A549 (cell line): Measurements from ENCODE around the gene KRTAP10-9. TPM values are rescaled to one million over a fixed set of nuclear protein-coding genes. Genes with fewer than 3 reads are reported as not detected.
"Not testable (repeated sequence)": the region's sequence is repeated elsewhere in the genome, so short reads cannot be mapped to it uniquely, and the experiment has no call there.

ENCODE experiments used
- ATAC-seq, 2 experiments: fragments of 200-7000 bp in 1 of 2; fragments of >200 bp in 1 of 2; cut with Nextera tagmentation in 1 of 2; cut with Tn5 transposase in 1 of 2; 3 replicates each; pipeline versions ENCODE4 v1.8.0 to v1.9.1; 2018 to 2020; ENCODE audit warnings: mild to moderate bottlenecking in 1 of 2, moderate library complexity in 1 of 2
- CTCF ChIA-PET: fragments of 300-600 bp; sonication (Branson Sonifier 250); formaldehyde crosslinking; extraction: SDS; loops from one replicate; lab custom pipeline; 2021; ENCODE audit warnings: antibody characterized with exemption, inconsistent platforms; lab: Yijun Ruan, JAX
- POLR2A ChIA-PET: fragments of 350-600 bp; formaldehyde crosslinking; extraction: SDS; loops from one replicate; lab custom pipeline; 2021; ENCODE audit warnings: antibody characterized with exemption, inconsistent platforms; lab: Yijun Ruan, JAX
- DNase-seq, 2 experiments: peaks; one replicate each; pipeline versions ENCODE4 v3.0.0 to v3.0.0-alpha.2; 2011 to 2016; ENCODE audit warnings: low read depth in 1 of 2, low spot score in 1 of 2
- FAIRE-seq: peaks from 2 replicates; lab custom pipeline; 2011; peaks lifted over from hg19 to GRCh38; lab: Jason Lieb, UNC
- H3K27ac ChIP-seq, 2 experiments: fragments of >200 bp; sonication (Bioruptor Twin); formaldehyde crosslinking; 3 replicates each; pipeline ENCODE4 v1.5.1; 2016 to 2017
- H3K4me1 ChIP-seq: fragments of >200 bp; sonication (Bioruptor Twin); formaldehyde crosslinking; 3 replicates; pipeline ENCODE4 v1.6.1; 2016
- H3K4me2 ChIP-seq: fragments of >200 bp; sonication (Bioruptor Twin); formaldehyde crosslinking; 3 replicates; pipeline ENCODE4 v1.6.1; 2016
- H3K4me3 ChIP-seq: fragments of >200 bp; sonication (Bioruptor Twin); formaldehyde crosslinking; 3 replicates; pipeline ENCODE4 v1.5.1; 2016
- H3K9me3 ChIP-seq: fragments of >200 bp; sonication (Bioruptor Twin); formaldehyde crosslinking; 3 replicates; pipeline ENCODE4 v1.6.1; 2016
- ATOH8 ChIP-seq: fragments of 250-450 bp; sonication (Bioruptor Pico); IDR thresholded peaks from 2 replicates; pipeline ENCODE4 v1.5.0; 2020; ENCODE audit warnings: low read depth, mild to moderate bottlenecking, moderate library complexity
- BHLHE40 ChIP-seq: IDR thresholded peaks from 2 replicates; pipeline ENCODE4 v1.6.1; 2012; ENCODE audit warnings: low read depth, low read length, inconsistent platforms
- EHMT2 ChIP-seq: fragments of 200-600 bp; sonication (generic); IDR thresholded peaks from 2 replicates; pipeline ENCODE4 v1.6.1; 2016; ENCODE audit warnings: antibody characterized with exemption, low read depth, mild to moderate bottlenecking, moderate library complexity
- FOSL2 ChIP-seq, 2 experiments: fragments of 450-650 bp in 1 of 2; fragments of >200 bp in 1 of 2; sonication (Bioruptor Twin) in 1 of 2; formaldehyde crosslinking; IDR thresholded peaks; 2 replicates each; pipeline versions ENCODE4 v1.5.0 to v1.6.1; 2016 to 2020; ENCODE audit warnings: mild to moderate bottlenecking in 1 of 2, moderate library complexity in 1 of 2
- GATA3 ChIP-seq: IDR thresholded peaks from 2 replicates; pipeline ENCODE4 v1.6.1; 2012; ENCODE audit warnings: borderline replicate concordance
- HOXA7 ChIP-seq: fragments of 250-450 bp; sonication (Bioruptor Pico); IDR thresholded peaks from 2 replicates; pipeline ENCODE4 v1.5.0; 2020; ENCODE audit warnings: mild to moderate bottlenecking, moderate library complexity
- HOXB5 ChIP-seq: fragments of 250-450 bp; sonication (Bioruptor Pico); IDR thresholded peaks from 2 replicates; pipeline ENCODE4 v1.5.0; 2020; ENCODE audit warnings: mild to moderate bottlenecking, moderate library complexity
- KDM1A ChIP-seq: fragments of 200-600 bp; sonication (generic); IDR thresholded peaks from 2 replicates; pipeline ENCODE4 v1.6.1; 2016; ENCODE audit warnings: low read depth, mild to moderate bottlenecking
- KDM5A ChIP-seq: fragments of 200-600 bp; sonication (generic); IDR thresholded peaks from 2 replicates; pipeline ENCODE4 v1.6.1; 2016; ENCODE audit warnings: antibody characterized with exemption, mild to moderate bottlenecking
- MAFK ChIP-seq: fragments of 450-650 bp; IDR thresholded peaks from 2 replicates; pipeline ENCODE4 v1.6.1; 2014; ENCODE audit not compliant: partially characterized antibody
- MAZ ChIP-seq: fragments of 150-350 bp; IDR thresholded peaks from 2 replicates; pipeline ENCODE4 v1.6.1; 2014; ENCODE audit warnings: antibody characterized with exemption, low read depth, low read length, borderline replicate concordance
- RAD21 ChIP-seq, 2 experiments: fragments of >200 bp in 1 of 2; sonication (Bioruptor Twin) in 1 of 2; formaldehyde crosslinking in 1 of 2; IDR thresholded peaks in 1 of 2; conservative IDR thresholded peaks in 1 of 2; 2 replicates in 1 of 2; 3 replicates in 1 of 2; pipeline ENCODE4 v1.6.1; 2012 to 2018; ENCODE audit warnings: inconsistent platforms in 1 of 2
- SREBF2 ChIP-seq: fragments of 450-650 bp; IDR thresholded peaks from 2 replicates; pipeline ENCODE4 v1.6.1; 2014; ENCODE audit warnings: mild to moderate bottlenecking, moderate library complexity
- ZFP36 ChIP-seq: fragments of 450-650 bp; IDR thresholded peaks from 2 replicates; pipeline ENCODE4 v1.6.1; 2014; ENCODE audit warnings: borderline replicate concordance; ENCODE audit not compliant: partially characterized antibody
- WGBS: methylation state at CpG from one replicate; pipeline ENCODE4 v1.1.6; 2017; ENCODE audit errors: missing lambda C conversion rate; 5-methylcytosine and 5-hydroxymethylcytosine counted together
- polyA plus RNA-seq, 4 experiments: library from polyadenylated mRNA; depleted of rRNA in 3 of 4; stranded (reverse); fragments of >200 nt; fragmentation: RNase III in 1 of 4; extraction: RNeasy Plus Mini Kit Qiagen cat#74134 plus additional on column Dnase treatment in 1 of 4; gene quantifications; 2 replicates in 3 of 4; 3 replicates in 1 of 4; pipeline ENCODE4 v1.2.3, GENCODE V29; 2011 to 2017
- TF ChIP-seq, protein P1 (sequence below): IDR thresholded peaks from 2 replicates; pipeline ENCODE4 v1.6.1; 2012
- TF ChIP-seq, protein P2 (sequence below): fragments of >200 bp; sonication (Bioruptor Twin); formaldehyde crosslinking; IDR thresholded peaks from 3 replicates; pipeline ENCODE4 v1.5.1; 2016
- TF ChIP-seq, protein P3 (sequence below): IDR thresholded peaks from 2 replicates; pipeline ENCODE4 v1.6.1; 2012

Gene KRTAP10-9
- polyA plus RNA-seq, 2 of the 4 experiments (the other 2 are of a cell fraction) = not detected

GRCh38 chr21:44658541-44658910 is 31.6 kb downstream of the KRTAP10-9 start:
- POLR2A ChIA-PET = no interaction called here
- no peaks in the 10 kb centered on the region for H3K4me1 ChIP-seq
- H3K4me3 ChIP-seq = no peak overlapping the region
- DNase-seq (no peak), ATAC-seq (no peak), FAIRE-seq (no peak)
- H3K9me3 ChIP-seq = peaks cover 2% of the 10 kb centered on the region; the same call in 1 of the 3 replicates
- TF ChIP-seq, protein P1, sequence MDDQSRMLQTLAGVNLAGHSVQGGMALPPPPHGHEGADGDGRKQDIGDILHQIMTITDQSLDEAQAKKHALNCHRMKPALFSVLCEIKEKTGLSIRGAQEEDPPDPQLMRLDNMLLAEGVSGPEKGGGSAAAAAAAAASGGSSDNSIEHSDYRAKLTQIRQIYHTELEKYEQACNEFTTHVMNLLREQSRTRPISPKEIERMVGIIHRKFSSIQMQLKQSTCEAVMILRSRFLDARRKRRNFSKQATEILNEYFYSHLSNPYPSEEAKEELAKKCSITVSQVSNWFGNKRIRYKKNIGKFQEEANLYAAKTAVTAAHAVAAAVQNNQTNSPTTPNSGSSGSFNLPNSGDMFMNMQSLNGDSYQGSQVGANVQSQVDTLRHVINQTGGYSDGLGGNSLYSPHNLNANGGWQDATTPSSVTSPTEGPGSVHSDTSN = no peak
- TF ChIP-seq ZFP36 (no peak), BHLHE40 (no peak)
- no peak overlapping the region for H3K4me2 ChIP-seq
- CTCF ChIA-PET = no interaction called here
- no peak overlapping the region for H3K27ac ChIP-seq
- WGBS = 16% methylated on average over 4 of the region's 5 CpGs

DNA sequence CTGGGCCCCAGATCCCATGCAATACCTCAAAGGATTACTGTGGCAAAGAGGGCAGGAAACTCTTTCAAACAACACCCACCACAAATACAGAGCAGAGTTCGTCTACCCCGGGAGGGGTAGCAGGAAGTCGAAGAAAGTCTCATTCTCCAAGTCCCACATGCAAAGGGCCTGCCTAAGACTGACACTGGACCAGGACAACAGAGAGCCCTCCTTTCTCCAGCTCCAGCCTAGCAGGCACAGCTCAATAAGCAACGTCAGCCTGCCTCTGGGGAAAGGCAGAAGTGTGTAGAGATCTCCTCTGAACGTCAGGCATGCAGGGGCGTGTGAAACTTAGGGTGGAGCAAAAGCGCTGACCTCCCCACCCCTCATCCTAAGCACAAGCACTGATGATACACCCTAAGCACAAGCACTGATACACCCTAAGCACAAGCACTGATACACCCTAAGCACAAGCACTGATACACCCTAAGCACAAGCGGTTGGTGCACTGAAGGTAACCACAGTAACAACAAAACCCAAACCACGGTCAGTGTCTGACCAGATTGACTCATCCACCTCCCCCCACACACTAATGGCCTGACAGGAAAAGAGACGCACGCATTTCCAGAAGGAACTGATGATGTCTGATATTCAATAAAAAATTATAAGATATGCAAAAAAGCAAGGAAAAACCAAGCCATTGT is 32.2 kb downstream of the KRTAP10-9 start:
- ChIA-PET POLR2A (no interaction called here), CTCF (no interaction called here)

GRCh38 chr21:44661567-44661966 is 34.7 kb downstream of the KRTAP10-9 start:
- H3K4me2 ChIP-seq, CTCF ChIA-PET, ATAC-seq, FAIRE-seq, H3K27ac ChIP-seq, DNase-seq, H3K4me3 ChIP-seq, H3K9me3 ChIP-seq, H3K4me1 ChIP-seq, POLR2A ChIA-PET: not testable (repeated sequence)
- WGBS = 31% methylated on average over 7 of the region's 7 CpGs

More for the DNA sequence above, 32.2 kb downstream of the KRTAP10-9 start:
- no peak for DNase-seq
- 18% methylated on average over 10 of the region's 11 CpGs for WGBS
- Histone ChIP-seq H3K9me3 (peaks cover 7% of the 10 kb centered on the region; the same call in 1 of the 3 replicates), H3K27ac (no peak overlapping the region), H3K4me2 (no peak overlapping the region), H3K4me1 (no peaks in the 10 kb centered on the region), H3K4me3 (no peak overlapping the region)
- no peak; a peak in 1 of 6 replicates for ATAC-seq
- TF ChIP-seq ATOH8 (CRISPR knock-in tag) (no peak), FOSL2 (IDR thresholded peaks at IDR 0.05) (no peak), FOSL2 (CRISPR knock-in tag; IDR thresholded peaks at IDR 0.05) (no peak), KDM5A (no peak), SREBF2 (no peak), HOXB5 (CRISPR knock-in tag) (no peak), MAZ (no peak), KDM1A (no peak), MAFK (no peak), HOXA7 (CRISPR knock-in tag) (no peak), BHLHE40 (no peak), RAD21 (conservative IDR thresholded peaks at IDR 0.05 in 1 of 2, IDR thresholded peaks at IDR 0.05 in 1 of 2) (no peak), ZFP36 (no peak), EHMT2 (no peak), GATA3 (no peak)
- TF ChIP-seq, protein P2, sequence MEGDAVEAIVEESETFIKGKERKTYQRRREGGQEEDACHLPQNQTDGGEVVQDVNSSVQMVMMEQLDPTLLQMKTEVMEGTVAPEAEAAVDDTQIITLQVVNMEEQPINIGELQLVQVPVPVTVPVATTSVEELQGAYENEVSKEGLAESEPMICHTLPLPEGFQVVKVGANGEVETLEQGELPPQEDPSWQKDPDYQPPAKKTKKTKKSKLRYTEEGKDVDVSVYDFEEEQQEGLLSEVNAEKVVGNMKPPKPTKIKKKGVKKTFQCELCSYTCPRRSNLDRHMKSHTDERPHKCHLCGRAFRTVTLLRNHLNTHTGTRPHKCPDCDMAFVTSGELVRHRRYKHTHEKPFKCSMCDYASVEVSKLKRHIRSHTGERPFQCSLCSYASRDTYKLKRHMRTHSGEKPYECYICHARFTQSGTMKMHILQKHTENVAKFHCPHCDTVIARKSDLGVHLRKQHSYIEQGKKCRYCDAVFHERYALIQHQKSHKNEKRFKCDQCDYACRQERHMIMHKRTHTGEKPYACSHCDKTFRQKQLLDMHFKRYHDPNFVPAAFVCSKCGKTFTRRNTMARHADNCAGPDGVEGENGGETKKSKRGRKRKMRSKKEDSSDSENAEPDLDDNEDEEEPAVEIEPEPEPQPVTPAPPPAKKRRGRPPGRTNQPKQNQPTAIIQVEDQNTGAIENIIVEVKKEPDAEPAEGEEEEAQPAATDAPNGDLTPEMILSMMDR = no peak
- TF ChIP-seq, protein P3, sequence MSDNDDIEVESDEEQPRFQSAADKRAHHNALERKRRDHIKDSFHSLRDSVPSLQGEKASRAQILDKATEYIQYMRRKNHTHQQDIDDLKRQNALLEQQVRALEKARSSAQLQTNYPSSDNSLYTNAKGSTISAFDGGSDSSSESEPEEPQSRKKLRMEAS = no peak
- no peak for FAIRE-seq
